ENCODE data around the gene UROD. TPM values are rescaled to one million over a fixed set of nuclear protein-coding genes. Genes with fewer than 3 reads are reported as not detected.

UROD gene
- total and polyA plus RNA-seq, 5 donors from 2014 or later: 49.5 to 93.6 (median 79.6) TPM

DNA sequence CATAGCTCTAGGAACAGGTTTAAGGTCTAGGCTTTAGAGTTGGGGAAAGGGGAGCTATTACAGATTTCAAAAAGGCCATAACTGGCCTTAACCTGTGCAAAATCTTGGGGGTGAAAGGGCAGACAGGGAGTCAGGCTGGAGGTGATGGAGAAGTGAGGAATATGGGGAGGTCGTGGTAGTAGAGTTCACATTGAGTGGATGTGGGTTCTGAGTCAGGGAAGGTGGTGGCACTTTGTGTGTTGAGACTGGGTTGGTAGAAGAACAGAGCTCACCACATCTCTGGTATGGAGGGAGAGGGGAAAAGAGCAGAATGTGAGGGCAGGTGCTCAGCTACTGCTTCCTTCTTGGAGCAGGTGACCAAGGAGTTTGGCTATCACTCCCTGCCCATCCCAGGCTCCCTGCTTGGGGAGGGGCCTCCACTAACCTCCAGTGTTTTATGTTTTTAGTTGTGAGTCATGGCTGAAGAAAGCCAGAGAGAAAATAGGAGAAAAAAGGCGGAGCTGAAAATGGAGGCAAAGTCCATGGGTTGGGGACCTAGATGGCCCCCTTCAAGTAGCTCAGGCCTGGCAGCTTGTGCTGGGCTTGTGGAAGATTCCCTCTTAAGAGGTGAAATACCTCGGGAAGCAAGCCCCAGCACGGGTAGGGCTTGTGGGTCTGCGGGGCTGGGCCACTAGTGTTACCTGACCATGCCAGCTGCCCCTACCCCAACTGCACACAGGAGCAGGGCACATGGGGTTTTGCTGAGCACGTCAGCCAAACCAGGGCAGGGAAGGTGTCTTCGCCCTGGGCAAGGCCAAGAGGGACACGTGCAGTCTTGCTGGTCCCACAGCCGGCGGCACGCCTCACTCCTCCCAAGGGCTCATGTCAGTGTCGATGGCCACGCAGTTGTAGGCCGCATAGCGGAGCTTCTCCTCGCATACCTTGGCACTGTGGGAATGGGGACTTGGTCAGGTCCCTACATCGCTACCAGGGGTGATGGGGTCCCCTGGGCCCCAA is 9.1 kb upstream of the UROD start:
- DNase-seq (no peak), ATAC-seq (ENCODE audit: low read depth in 2 of 2) (no peak)
- H3K36me3 Mint-ChIP-seq: peaks cover 31% of the 10 kb centered on the region
- H3K27ac ChIP-seq (ENCODE audit: insufficient read depth, low read length, poor library complexity, severe bottlenecking): no peak overlapping the region
- H3K27ac Mint-ChIP-seq: peak overlapping the region in 2 of 3 donors; percentile 11 to 75
- H3K9me3 ChIP-seq (ENCODE audit: control insufficient read depth in 2 of 2, low read length in 2 of 2): no peaks in the 10 kb centered on the region
- H3K4me3 Mint-ChIP-seq: peak overlapping the region in 1 of 4 donors; percentile 27
- no peaks in the 10 kb centered on the region for H3K27me3 Mint-ChIP-seq
- no peak overlapping the region for H3K4me3 ChIP-seq (ENCODE audit: low read depth, low read length)
- no peaks in the 10 kb centered on the region for H3K4me1 ChIP-seq (ENCODE audit: control insufficient read depth, insufficient read depth, low read length, poor library complexity, severe bottlenecking)
- H3K9me3 Mint-ChIP-seq: no peaks in the 10 kb centered on the region
- no peaks in the 10 kb centered on the region for H3K27me3 ChIP-seq (ENCODE audit: control insufficient read depth, insufficient read depth, low read length)
- peaks cover 57% of the 10 kb centered on the region for H3K36me3 ChIP-seq (ENCODE audit: control insufficient read depth, insufficient read depth, low read length)
- H3K4me1 Mint-ChIP-seq: peaks cover 0 to 11% (median 8%) of the 10 kb centered on the region in 4 donors

DNA sequence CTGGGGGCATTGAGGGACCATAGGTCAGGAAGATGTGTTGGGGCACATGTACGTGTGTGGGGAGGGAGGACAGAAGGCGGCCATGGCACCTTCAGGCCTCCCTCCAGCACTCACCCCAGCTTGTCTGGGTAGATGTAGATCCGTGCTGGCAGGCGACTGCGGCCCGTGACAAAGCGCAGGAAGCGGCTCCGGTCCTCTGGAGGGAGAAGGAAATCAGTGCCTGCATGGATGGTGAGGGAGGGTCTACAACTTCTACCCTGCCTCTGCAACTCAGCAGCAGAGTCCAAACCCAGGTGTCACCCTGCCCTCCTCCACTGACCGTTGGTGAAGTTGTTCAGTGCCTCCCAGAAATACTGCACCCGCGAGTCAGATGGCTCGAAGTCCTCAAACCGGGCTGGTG is 8.3 kb upstream of the UROD start:
- ATAC-seq (ENCODE audit: low read depth in 2 of 2) (no peak), DNase-seq (no peak)
- H3K4me1 ChIP-seq (ENCODE audit: control insufficient read depth, insufficient read depth, low read length, poor library complexity, severe bottlenecking): no peaks in the 10 kb centered on the region
- H3K9me3 Mint-ChIP-seq: no peaks in the 10 kb centered on the region
- H3K27ac ChIP-seq (ENCODE audit: insufficient read depth, low read length, poor library complexity, severe bottlenecking): no peak overlapping the region
- no peaks in the 10 kb centered on the region for H3K27me3 ChIP-seq (ENCODE audit: control insufficient read depth, insufficient read depth, low read length)
- no peaks in the 10 kb centered on the region for H3K9me3 ChIP-seq (ENCODE audit: control insufficient read depth in 2 of 2, low read length in 2 of 2)
- H3K27me3 Mint-ChIP-seq: no peaks in the 10 kb centered on the region
- H3K4me1 Mint-ChIP-seq: peaks cover under 1 to 17% (median 10%) of the 10 kb centered on the region in 4 donors
- H3K4me3 ChIP-seq (ENCODE audit: low read depth, low read length): no peak overlapping the region
- H3K36me3 ChIP-seq (ENCODE audit: control insufficient read depth, insufficient read depth, low read length): peaks cover 65% of the 10 kb centered on the region
- H3K4me3 Mint-ChIP-seq: no peak overlapping the region
- H3K27ac Mint-ChIP-seq: no peak overlapping the region
- peaks cover 37% of the 10 kb centered on the region for H3K36me3 Mint-ChIP-seq

- Histone ChIP-seq H3K9me3 (ENCODE audit: control insufficient read depth in 2 of 2, low read length in 2 of 2) (no peaks in the 10 kb centered on the region), H3K4me1 (ENCODE audit: control insufficient read depth, insufficient read depth, low read length, poor library complexity, severe bottlenecking) (peaks cover 3% of the 10 kb centered on the region), H3K27me3 (ENCODE audit: control insufficient read depth, insufficient read depth, low read length) (no peaks in the 10 kb centered on the region), H3K27ac (ENCODE audit: insufficient read depth, low read length, poor library complexity, severe bottlenecking) (no peak overlapping the region), H3K4me3 (ENCODE audit: low read depth, low read length) (no peak overlapping the region), H3K36me3 (ENCODE audit: control insufficient read depth, insufficient read depth, low read length) (peaks cover 71% of the 10 kb centered on the region)
- no peak for DNase-seq
- Mint-ChIP-seq H3K27ac (no peak overlapping the region), H3K27me3 (no peaks in the 10 kb centered on the region), H3K9me3 (no peaks in the 10 kb centered on the region), H3K4me3 (peak overlapping the region in 1 of 4 donors; percentile 12), H3K4me1 (peaks cover 6 to 24% (median 13%) of the 10 kb centered on the region in 4 donors), H3K36me3 (peaks cover 43% of the 10 kb centered on the region)
- no peak for ATAC-seq (ENCODE audit: low read depth in 2 of 2)
Observed at GRCh38 chr1:45004281-45004920, 7.7 kb upstream of the UROD start.

GRCh38 chr1:45005761-45006160 is 6.3 kb upstream of the UROD start:
- Mint-ChIP-seq H3K27me3 (no peaks in the 10 kb centered on the region), H3K9me3 (no peaks in the 10 kb centered on the region), H3K36me3 (peaks cover 41% of the 10 kb centered on the region), H3K4me1 (peaks cover 7 to 33% (median 17%) of the 10 kb centered on the region in 4 donors), H3K4me3 (no peak overlapping the region), H3K27ac (peak overlapping the region in 1 of 3 donors; percentile 15)
- Histone ChIP-seq H3K9me3 (ENCODE audit: control insufficient read depth in 2 of 2, low read length in 2 of 2) (no peaks in the 10 kb centered on the region), H3K27me3 (ENCODE audit: control insufficient read depth, insufficient read depth, low read length) (no peaks in the 10 kb centered on the region), H3K4me3 (ENCODE audit: low read depth, low read length) (no peak overlapping the region), H3K36me3 (ENCODE audit: control insufficient read depth, insufficient read depth, low read length) (peaks cover 74% of the 10 kb centered on the region), H3K27ac (ENCODE audit: insufficient read depth, low read length, poor library complexity, severe bottlenecking) (no peak overlapping the region), H3K4me1 (ENCODE audit: control insufficient read depth, insufficient read depth, low read length, poor library complexity, severe bottlenecking) (peaks cover 16% of the 10 kb centered on the region)
- DNase-seq (no peak), ATAC-seq (ENCODE audit: low read depth in 2 of 2) (no peak)

- H3K9me3 ChIP-seq (ENCODE audit: control insufficient read depth in 2 of 2, low read length in 2 of 2): no peaks in the 10 kb centered on the region
- no peak for DNase-seq
- H3K36me3 ChIP-seq (ENCODE audit: control insufficient read depth, insufficient read depth, low read length): peaks cover 71% of the 10 kb centered on the region
- H3K4me1 ChIP-seq (ENCODE audit: control insufficient read depth, insufficient read depth, low read length, poor library complexity, severe bottlenecking): peaks cover 31% of the 10 kb centered on the region
- Mint-ChIP-seq H3K27me3 (no peaks in the 10 kb centered on the region), H3K4me1 (peaks cover 7 to 41% (median 27%) of the 10 kb centered on the region in 4 donors), H3K4me3 (peak overlapping the region in 2 of 4 donors; percentile 41 to 57), H3K9me3 (no peaks in the 10 kb centered on the region), H3K36me3 (peaks cover 33% of the 10 kb centered on the region), H3K27ac (peak overlapping the region; percentile 32 to 57 (median 56))
- no peak overlapping the region for H3K27ac ChIP-seq (ENCODE audit: insufficient read depth, low read length, poor library complexity, severe bottlenecking)
- no peak overlapping the region for H3K4me3 ChIP-seq (ENCODE audit: low read depth, low read length)
- no peaks in the 10 kb centered on the region for H3K27me3 ChIP-seq (ENCODE audit: control insufficient read depth, insufficient read depth, low read length)
- ATAC-seq (ENCODE audit: low read depth in 2 of 2): no peak
Observed at GRCh38 chr1:45007311-45007710, 4.7 kb upstream of the UROD start.

- peaks cover 63% of the 10 kb centered on the region for H3K36me3 ChIP-seq (ENCODE audit: control insufficient read depth, insufficient read depth, low read length)
Observed at GRCh38 chr1:45008076-45008475, 4.0 kb upstream of the UROD start.

GRCh38 chr1:45008516-45008915 is 3.5 kb upstream of the UROD start:
- no peaks in the 10 kb centered on the region for H3K27me3 Mint-ChIP-seq
- Histone ChIP-seq H3K27ac (ENCODE audit: insufficient read depth, low read length, poor library complexity, severe bottlenecking) (no peak overlapping the region), H3K9me3 (ENCODE audit: control insufficient read depth in 2 of 2, low read length in 2 of 2) (no peaks in the 10 kb centered on the region), H3K27me3 (ENCODE audit: control insufficient read depth, insufficient read depth, low read length) (no peaks in the 10 kb centered on the region), H3K4me3 (ENCODE audit: low read depth, low read length) (no peak overlapping the region), H3K4me1 (ENCODE audit: control insufficient read depth, insufficient read depth, low read length, poor library complexity, severe bottlenecking) (peaks cover 42% of the 10 kb centered on the region), H3K36me3 (ENCODE audit: control insufficient read depth, insufficient read depth, low read length) (peaks cover 59% of the 10 kb centered on the region)
- H3K27ac Mint-ChIP-seq: peak overlapping the region in 2 of 3 donors; percentile 46 to 56
- peak overlapping the region; percentile 41 to 86 (median 80) for H3K4me3 Mint-ChIP-seq
- peaks cover 7 to 47% (median 30%) of the 10 kb centered on the region in 4 donors for H3K4me1 Mint-ChIP-seq
- peaks cover 26% of the 10 kb centered on the region for H3K36me3 Mint-ChIP-seq
- ATAC-seq (ENCODE audit: low read depth in 2 of 2): no peak
- no peaks in the 10 kb centered on the region for H3K9me3 Mint-ChIP-seq
- no peak for DNase-seq

More at GRCh38 chr1:45008076-45008475, 4.0 kb upstream of the UROD start:
- Mint-ChIP-seq H3K27ac (peak overlapping the region in 2 of 3 donors; percentile 56 to 57), H3K36me3 (peaks cover 26% of the 10 kb centered on the region), H3K27me3 (no peaks in the 10 kb centered on the region), H3K9me3 (no peaks in the 10 kb centered on the region), H3K4me1 (peaks cover 7 to 45% (median 30%) of the 10 kb centered on the region in 4 donors), H3K4me3 (peak overlapping the region in 3 of 4 donors; percentile 78 to 86 (median 81))
- H3K4me3 ChIP-seq (ENCODE audit: low read depth, low read length): no peak overlapping the region
- no peak overlapping the region for H3K27ac ChIP-seq (ENCODE audit: insufficient read depth, low read length, poor library complexity, severe bottlenecking)
- peaks cover 39% of the 10 kb centered on the region for H3K4me1 ChIP-seq (ENCODE audit: control insufficient read depth, insufficient read depth, low read length, poor library complexity, severe bottlenecking)
- H3K9me3 ChIP-seq (ENCODE audit: control insufficient read depth in 2 of 2, low read length in 2 of 2): no peaks in the 10 kb centered on the region
- H3K27me3 ChIP-seq (ENCODE audit: control insufficient read depth, insufficient read depth, low read length): no peaks in the 10 kb centered on the region
- DNase-seq (no peak), ATAC-seq (ENCODE audit: low read depth in 2 of 2) (no peak)
